ENCODE results near the gene GOLGA6L10.
"Not testable (repeated sequence)": the region's sequence is repeated elsewhere in the genome, so short reads cannot be mapped to it uniquely, and the experiment has no call there.

- TF ChIP-seq ADNP (tag; IDR thresholded peaks at IDR 0.05); CTCF (IDR thresholded peaks at IDR 0.05 in 2 of 3, conservative IDR thresholded peaks at IDR 0.05 in 1 of 3; ENCODE audit: insufficient read depth in 2 of 3, low read depth in 1 of 3, low read length in 3 of 3); ZBTB26 (CRISPR knock-in tag; IDR thresholded peaks at IDR 0.05); GABPA (tag; conservative IDR thresholded peaks at IDR 0.05; ENCODE audit: low read depth); JUN (IDR thresholded peaks at IDR 0.05; ENCODE audit: borderline replicate concordance, low read depth, low read length); JUN (CRISPR knock-in tag; IDR thresholded peaks at IDR 0.05; ENCODE audit: borderline replicate concordance); GATAD2A (IDR thresholded peaks at IDR 0.05); KDM1A (IDR thresholded peaks at IDR 0.05); NFE2L1 (tag; IDR thresholded peaks at IDR 0.05; ENCODE audit: borderline replicate concordance, low read depth): not testable (repeated sequence)
Observed at GRCh38 chr15:82330921-82331320, 18.4 kb downstream of the GOLGA6L10 start.

Measured in K562 (cell line).